ENCODE results near the gene DTNBP1. TPM values are rescaled to one million over a fixed set of nuclear protein-coding genes. Genes with fewer than 3 reads are reported as not detected.

The DTNBP1 gene
- total RNA-seq, 1 experiment from 2014 or later: 12.8 TPM

DNA sequence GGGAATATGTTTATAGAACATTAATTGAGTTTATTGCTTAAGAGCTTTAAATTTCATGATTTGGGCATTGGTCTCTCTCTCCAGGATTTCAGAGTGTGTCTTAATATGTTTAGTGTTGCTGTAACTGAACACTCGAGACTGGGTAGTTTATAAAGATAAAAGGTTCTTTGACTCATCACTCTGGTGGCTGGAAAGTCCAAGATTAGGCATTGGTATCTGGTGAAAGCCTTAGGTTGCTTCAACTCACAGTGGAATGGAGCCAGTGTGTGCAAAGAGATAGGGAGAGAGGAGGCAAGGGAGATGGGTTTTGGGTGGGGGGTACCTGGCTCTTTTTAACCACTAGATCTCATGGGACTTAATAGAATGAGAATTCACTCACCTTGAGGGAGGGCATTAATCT, 35.6 kb upstream of the DTNBP1 start:
- Mint-ChIP-seq H3K36me3 (ENCODE audit: insufficient read depth, unreplicated experiment) (no peaks in the 10 kb centered on the region), H3K4me3 (ENCODE audit: low read depth, unreplicated experiment) (no peak overlapping the region), H3K27ac (ENCODE audit: unreplicated experiment) (no peak overlapping the region), H3K27me3 (ENCODE audit: unreplicated experiment) (no peaks in the 10 kb centered on the region), H3K4me1 (ENCODE audit: low read depth, unreplicated experiment) (no peaks in the 10 kb centered on the region), H3K9me3 (ENCODE audit: low read depth, unreplicated experiment) (peaks cover 1% of the 10 kb centered on the region)
- no TSS peak for BruUV-seq (replicated peaks)
- intact Hi-C loops (cut with micrococcal nuclease; ENCODE audit: unreplicated experiment): loop anchor here (10.0 kb wide), 1 partner anchor 96 kb away; no protein-coding TSS in a partner anchor
- DNase-seq: no peak
- CTCF ChIA-PET: no interaction called here
- no peak for TF ChIP-seq CTCF (IDR thresholded peaks at IDR 0.05; ENCODE audit: unreplicated experiment)

DNA sequence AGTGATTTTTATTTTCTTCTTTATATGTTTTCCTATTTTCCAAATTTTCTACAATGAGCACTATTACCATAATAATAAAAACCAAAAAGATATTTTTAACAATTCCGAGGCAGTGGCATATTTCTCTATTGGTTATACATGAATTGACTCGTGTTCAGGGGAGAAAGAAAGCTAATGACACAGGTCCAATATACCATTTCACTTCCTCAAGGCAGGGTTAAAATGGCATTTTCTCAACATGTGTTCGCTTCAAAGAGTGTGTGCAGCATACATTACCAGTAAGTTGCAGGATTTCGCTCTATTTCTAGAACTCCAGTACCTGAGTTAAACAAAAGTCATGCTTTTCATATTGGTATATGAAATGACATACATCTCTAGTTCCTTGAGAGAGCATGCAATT, 35.1 kb upstream of the DTNBP1 start:
- no TSS peak for BruUV-seq (replicated peaks)
- intact Hi-C loops (cut with micrococcal nuclease; ENCODE audit: unreplicated experiment): loop anchor here (10.0 kb wide), 1 partner anchor 97 kb away; no protein-coding TSS in a partner anchor
- H3K9me3 Mint-ChIP-seq (ENCODE audit: low read depth, unreplicated experiment): no peaks in the 10 kb centered on the region
- CTCF ChIA-PET: no interaction called here
- no peaks in the 10 kb centered on the region for H3K4me1 Mint-ChIP-seq (ENCODE audit: low read depth, unreplicated experiment)
- no peaks in the 10 kb centered on the region for H3K36me3 Mint-ChIP-seq (ENCODE audit: insufficient read depth, unreplicated experiment)
- no peak overlapping the region for H3K4me3 Mint-ChIP-seq (ENCODE audit: low read depth, unreplicated experiment)
- TF ChIP-seq CTCF (IDR thresholded peaks at IDR 0.05; ENCODE audit: unreplicated experiment): no peak
- no peaks in the 10 kb centered on the region for H3K27me3 Mint-ChIP-seq (ENCODE audit: unreplicated experiment)
- DNase-seq: no peak
- no peak overlapping the region for H3K27ac Mint-ChIP-seq (ENCODE audit: unreplicated experiment)

DNA sequence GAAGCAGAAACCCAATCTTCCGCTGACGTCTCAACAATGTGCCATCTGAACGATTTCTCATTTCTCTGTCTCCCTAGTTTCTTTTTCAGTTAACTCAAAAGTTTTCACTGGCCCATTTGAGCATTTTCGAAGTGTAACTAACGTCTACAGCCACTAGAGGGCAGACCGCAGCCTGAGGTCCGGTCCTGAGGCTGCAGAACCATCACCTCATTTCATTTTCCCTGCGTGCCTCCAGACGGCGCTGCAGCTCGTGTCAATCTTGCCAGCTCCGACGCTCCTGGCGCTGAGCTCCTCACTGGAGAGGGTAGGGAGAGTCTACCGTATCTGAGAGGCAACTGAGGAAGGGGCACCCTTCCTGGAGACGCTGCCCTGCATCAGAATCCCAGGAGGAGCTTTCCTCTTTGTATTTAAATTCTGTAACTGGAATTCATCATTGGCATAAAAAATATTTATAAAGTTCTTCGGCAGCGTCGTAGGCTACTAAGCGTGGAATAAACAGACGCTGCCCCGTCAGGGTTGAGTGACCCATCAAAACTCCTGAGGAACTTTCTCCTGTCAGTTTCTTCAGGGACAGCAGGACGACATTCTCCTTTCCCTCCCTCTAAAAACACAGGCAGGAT, 28.5 kb upstream of the DTNBP1 start:
- no TSS peak for BruUV-seq (replicated peaks)
- Mint-ChIP-seq H3K36me3 (ENCODE audit: insufficient read depth, unreplicated experiment) (peaks cover 10% of the 10 kb centered on the region), H3K4me3 (ENCODE audit: low read depth, unreplicated experiment) (peak overlapping the region; percentile 60), H3K9me3 (ENCODE audit: low read depth, unreplicated experiment) (no peaks in the 10 kb centered on the region), H3K4me1 (ENCODE audit: low read depth, unreplicated experiment) (peaks cover 9% of the 10 kb centered on the region), H3K27me3 (ENCODE audit: unreplicated experiment) (no peaks in the 10 kb centered on the region), H3K27ac (ENCODE audit: unreplicated experiment) (peak overlapping the region; percentile 31)
- TF ChIP-seq CTCF (IDR thresholded peaks at IDR 0.05; ENCODE audit: unreplicated experiment): peak; percentile 85
- CTCF ChIA-PET: interaction anchor here (1.0 to 1.8 kb wide), 4 partner anchors 437 to 492 kb away, joined by 5 to 21 read pairs (median 15); partner anchors contain the start of gene MYLIP
- intact Hi-C loops (cut with micrococcal nuclease; ENCODE audit: unreplicated experiment): loop anchor here (2.0 to 10.0 kb wide), 4 partner anchors 103 to 515 kb away; no protein-coding TSS in a partner anchor
- peak; percentile 73 for DNase-seq

GRCh38 chr6:15690510-15690909, 27.7 kb upstream of the DTNBP1 start:
- BruUV-seq (replicated peaks): no TSS peak
- intact Hi-C loops (cut with micrococcal nuclease; ENCODE audit: unreplicated experiment): loop anchor here (2.0 to 10.0 kb wide), 4 partner anchors 104 to 516 kb away; no protein-coding TSS in a partner anchor

More at GRCh38 chr6:15690510-15690909, 27.7 kb upstream of the DTNBP1 start:
- no peak for DNase-seq
- CTCF ChIA-PET: no interaction called here
- Mint-ChIP-seq H3K27ac (ENCODE audit: unreplicated experiment) (no peak overlapping the region), H3K9me3 (ENCODE audit: low read depth, unreplicated experiment) (no peaks in the 10 kb centered on the region), H3K4me3 (ENCODE audit: low read depth, unreplicated experiment) (no peak overlapping the region), H3K4me1 (ENCODE audit: low read depth, unreplicated experiment) (peaks cover 9% of the 10 kb centered on the region), H3K36me3 (ENCODE audit: insufficient read depth, unreplicated experiment) (peaks cover 10% of the 10 kb centered on the region), H3K27me3 (ENCODE audit: unreplicated experiment) (no peaks in the 10 kb centered on the region)
- no peak for TF ChIP-seq CTCF (IDR thresholded peaks at IDR 0.05; ENCODE audit: unreplicated experiment)
